Ishikawa (cell line): Measurements from ENCODE around the gene GJD3.

Experiments used
- CEBPB ChIP-seq: IDR thresholded peaks from 2 replicates; pipeline ENCODE4 v1.6.1; 2012
- CREB1 ChIP-seq: IDR thresholded peaks from 2 replicates; pipeline ENCODE4 v1.6.1; 2012; ENCODE audit warnings: low read depth
- EP300 ChIP-seq: IDR thresholded peaks from 2 replicates; pipeline ENCODE4 v1.6.1; 2012; ENCODE audit warnings: borderline replicate concordance
- REST ChIP-seq: IDR thresholded peaks from 2 replicates; pipeline ENCODE4 v1.6.1; 2012; ENCODE audit warnings: low read depth, mild to moderate bottlenecking
- TAF1 ChIP-seq: IDR thresholded peaks from 2 replicates; pipeline ENCODE4 v1.6.1; 2012; ENCODE audit warnings: low read depth, mild to moderate bottlenecking
- TCF12 ChIP-seq: IDR thresholded peaks from 2 replicates; pipeline ENCODE4 v1.6.1; 2012; ENCODE audit warnings: low read depth
- USF1 ChIP-seq: IDR thresholded peaks from 2 replicates; pipeline ENCODE4 v1.6.1; 2012
- YY1 ChIP-seq: IDR thresholded peaks from 2 replicates; pipeline ENCODE4 v1.6.1; 2012; ENCODE audit warnings: low read depth

GRCh38 chr17:40325156-40326013 is 39.2 kb downstream of the GJD3 start:
- TF ChIP-seq TAF1, result no peak
- no peak for TF ChIP-seq YY1
- TF ChIP-seq TCF12, result no peak
- no peak for TF ChIP-seq USF1
- no peak for TF ChIP-seq CREB1
- no peak for TF ChIP-seq EP300
- no peak for TF ChIP-seq CEBPB
- no peak for TF ChIP-seq REST
